ENCODE data around the gene GDAP1L1. TPM values are rescaled to one million over a fixed set of nuclear protein-coding genes. Genes with fewer than 3 reads are reported as not detected.
"Not testable (repeated sequence)": the region's sequence is repeated elsewhere in the genome, so short reads cannot be mapped to it uniquely, and the experiment has no call there.

GDAP1L1 gene
- total and polyA plus RNA-seq, 4 donors, result not detected

- Histone ChIP-seq H3K27ac (ENCODE audit: low read depth in 1 of 2, low read length in 2 of 2) (no peak overlapping the region), H3K4me3 (ENCODE audit: low read length in 2 of 2) (no peak overlapping the region), H3K36me3 (ENCODE audit: control insufficient read depth in 1 of 2, insufficient read depth in 2 of 2, low read length in 1 of 2) (peaks cover 0 to 2% of the 10 kb centered on the region in 2 donors), H3K9me3 (ENCODE audit: control insufficient read depth, low read length) (no peaks in the 10 kb centered on the region), H3K27me3 (ENCODE audit: control insufficient read depth in 1 of 2, insufficient read depth in 2 of 2, low read length in 1 of 2) (no peaks in the 10 kb centered on the region), H3K4me1 (ENCODE audit: control insufficient read depth in 1 of 2, insufficient read depth in 2 of 2, low read length in 2 of 2) (no peaks in the 10 kb centered on the region)
- ATAC-seq (ENCODE audit: low FRiP score), result no peak
- intact Hi-C loops (cut with DNase I), result no loop called here
- DNase-seq, result no peak
- 91 to 94% methylated on average over 4 of the region's 4 CpGs for WGBS, 2 donors
These were observed 50.6 kb downstream of the GDAP1L1 start for GRCh38 chr20:44297721-44298120.

GRCh38 chr20:44299011-44299535, 52.0 kb downstream of the GDAP1L1 start:
- H3K4me3 ChIP-seq (ENCODE audit: low read length in 2 of 2); H3K36me3 ChIP-seq (ENCODE audit: control insufficient read depth in 1 of 2, insufficient read depth in 2 of 2, low read length in 1 of 2); H3K27me3 ChIP-seq (ENCODE audit: control insufficient read depth in 1 of 2, insufficient read depth in 2 of 2, low read length in 1 of 2); DNase-seq; ATAC-seq (ENCODE audit: low FRiP score); H3K27ac ChIP-seq (ENCODE audit: low read depth in 1 of 2, low read length in 2 of 2); intact Hi-C loops (cut with DNase I); H3K4me1 ChIP-seq (ENCODE audit: control insufficient read depth in 1 of 2, insufficient read depth in 2 of 2, low read length in 2 of 2); H3K9me3 ChIP-seq (ENCODE audit: control insufficient read depth, low read length): not testable (repeated sequence)
- WGBS, 2 donors, result 92% methylated on average over 28 to 42 of the region's 42 CpGs

DNA sequence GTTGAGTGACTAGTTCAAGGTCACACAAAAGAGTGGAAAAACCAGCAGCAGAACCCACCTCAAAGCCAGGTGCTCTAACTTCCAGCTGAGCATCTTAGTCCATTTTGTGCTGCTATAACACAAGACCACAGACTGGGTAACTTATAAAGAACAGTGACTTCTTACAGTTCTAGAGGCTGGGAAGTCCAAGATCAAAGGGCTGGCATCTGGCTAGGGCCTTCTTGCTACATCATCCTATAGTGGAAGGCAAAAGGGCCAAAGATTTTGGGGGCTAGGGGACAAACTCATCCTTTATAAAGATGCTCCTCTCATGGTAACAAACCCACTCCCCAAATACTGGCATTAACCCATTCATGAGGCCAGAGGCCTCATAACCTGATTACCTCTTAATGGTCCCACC, 54.2 kb downstream of the GDAP1L1 start:
- peaks cover 0 to 2% of the 10 kb centered on the region in 2 donors for H3K36me3 ChIP-seq (ENCODE audit: control insufficient read depth in 1 of 2, insufficient read depth in 2 of 2, low read length in 1 of 2)
- no peak for DNase-seq
- no peak for ATAC-seq (ENCODE audit: low FRiP score)

DNA sequence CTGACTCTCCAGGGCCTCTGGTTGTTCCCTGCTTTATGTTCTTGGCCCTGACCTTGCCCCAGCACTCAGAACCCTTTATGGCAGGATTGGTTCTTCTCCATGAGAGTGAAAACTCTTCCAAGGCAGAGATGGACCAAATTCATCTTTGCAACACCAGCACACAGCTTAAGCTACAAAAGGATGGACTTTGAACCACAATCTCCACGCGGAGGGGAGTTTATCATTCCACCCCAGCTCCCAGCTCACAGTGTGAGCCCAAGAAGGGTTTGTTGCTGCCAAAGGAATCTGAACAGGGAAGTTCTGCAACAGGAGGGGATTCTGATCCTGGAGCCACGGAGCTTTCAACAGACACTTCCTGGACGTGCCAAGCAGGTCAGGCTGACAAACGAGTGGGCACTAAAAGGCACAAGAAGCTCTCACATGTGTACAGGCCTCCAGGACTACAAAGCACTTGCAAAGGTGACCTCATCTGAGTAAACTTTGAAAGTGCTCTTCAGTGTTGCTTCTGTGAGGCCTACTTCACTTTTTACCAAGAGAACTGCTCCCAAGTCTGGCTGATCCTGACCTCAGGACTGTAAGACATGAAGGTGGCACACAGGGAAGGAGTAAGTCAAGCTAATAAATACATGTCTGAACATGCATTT, 55.0 kb downstream of the GDAP1L1 start:
- Histone ChIP-seq H3K4me1 (ENCODE audit: control insufficient read depth in 1 of 2, insufficient read depth in 2 of 2, low read length in 2 of 2) (no peaks in the 10 kb centered on the region), H3K9me3 (ENCODE audit: control insufficient read depth, low read length) (no peaks in the 10 kb centered on the region), H3K36me3 (ENCODE audit: control insufficient read depth in 1 of 2, insufficient read depth in 2 of 2, low read length in 1 of 2) (peaks cover 0 to 4% of the 10 kb centered on the region in 2 donors), H3K27me3 (ENCODE audit: control insufficient read depth in 1 of 2, insufficient read depth in 2 of 2, low read length in 1 of 2) (no peaks in the 10 kb centered on the region), H3K4me3 (ENCODE audit: low read length in 2 of 2) (no peak overlapping the region), H3K27ac (ENCODE audit: low read depth in 1 of 2, low read length in 2 of 2) (no peak overlapping the region)
- DNase-seq, result no peak
- WGBS, 2 donors, result 70 to 72% methylated on average over 5 of the region's 5 CpGs
- ATAC-seq (ENCODE audit: low FRiP score), result no peak
- intact Hi-C loops (cut with DNase I), result no loop called here

More for the DNA sequence above, 54.2 kb downstream of the GDAP1L1 start:
- Histone ChIP-seq H3K27me3 (ENCODE audit: control insufficient read depth in 1 of 2, insufficient read depth in 2 of 2, low read length in 1 of 2) (no peaks in the 10 kb centered on the region), H3K9me3 (ENCODE audit: control insufficient read depth, low read length) (no peaks in the 10 kb centered on the region), H3K4me1 (ENCODE audit: control insufficient read depth in 1 of 2, insufficient read depth in 2 of 2, low read length in 2 of 2) (no peaks in the 10 kb centered on the region), H3K4me3 (ENCODE audit: low read length in 2 of 2) (no peak overlapping the region), H3K27ac (ENCODE audit: low read depth in 1 of 2, low read length in 2 of 2) (no peak overlapping the region)
- intact Hi-C loops (cut with DNase I), result no loop called here

- H3K9me3 ChIP-seq (ENCODE audit: control insufficient read depth, low read length), result no peaks in the 10 kb centered on the region
- H3K27me3 ChIP-seq (ENCODE audit: control insufficient read depth in 1 of 2, insufficient read depth in 2 of 2, low read length in 1 of 2), result no peaks in the 10 kb centered on the region
- peaks cover 0 to 4% of the 10 kb centered on the region in 2 donors for H3K36me3 ChIP-seq (ENCODE audit: control insufficient read depth in 1 of 2, insufficient read depth in 2 of 2, low read length in 1 of 2)
- ATAC-seq (ENCODE audit: low FRiP score) (no peak), DNase-seq (no peak)
- 88 to 91% methylated on average over 8 of the region's 8 CpGs for WGBS, 2 donors
- no peak overlapping the region for H3K27ac ChIP-seq (ENCODE audit: low read depth in 1 of 2, low read length in 2 of 2)
- no peaks in the 10 kb centered on the region for H3K4me1 ChIP-seq (ENCODE audit: control insufficient read depth in 1 of 2, insufficient read depth in 2 of 2, low read length in 2 of 2)
- H3K4me3 ChIP-seq (ENCODE audit: low read length in 2 of 2), result no peak overlapping the region
- intact Hi-C loops (cut with DNase I), result no loop called here
These were observed 55.6 kb downstream of the GDAP1L1 start for GRCh38 chr20:44302736-44303135.

- DNase-seq, result no peak
- intact Hi-C loops (cut with DNase I), result no loop called here
These were observed 57.3 kb downstream of the GDAP1L1 start for GRCh38 chr20:44304383-44304782.

DNA sequence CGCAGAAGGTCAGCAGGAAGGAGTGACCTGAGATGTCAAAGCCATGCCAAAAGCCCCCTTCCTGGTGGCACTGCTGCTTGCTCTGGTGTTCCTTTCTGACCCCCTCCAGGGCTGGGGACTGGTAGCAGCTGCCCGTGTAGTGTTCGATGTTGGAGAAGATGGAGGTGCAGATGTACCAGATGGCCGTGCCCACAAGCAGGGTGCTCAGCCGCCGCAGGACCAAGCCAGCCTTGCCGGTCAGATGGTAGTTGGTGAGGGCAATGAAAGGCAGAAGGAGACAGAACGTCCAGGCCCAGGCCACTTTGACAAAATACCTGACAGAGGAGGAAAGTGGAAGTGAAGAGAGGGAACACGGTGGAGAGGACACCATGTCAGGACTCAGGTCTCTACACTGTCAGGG, 59.8 kb downstream of the GDAP1L1 start:
- ATAC-seq (ENCODE audit: low FRiP score), result no peak

More at GRCh38 chr20:44304383-44304782, 57.3 kb downstream of the GDAP1L1 start:
- no peaks in the 10 kb centered on the region for H3K27me3 ChIP-seq (ENCODE audit: control insufficient read depth in 1 of 2, insufficient read depth in 2 of 2, low read length in 1 of 2)
- no peak overlapping the region for H3K4me3 ChIP-seq (ENCODE audit: low read length in 2 of 2)
- H3K36me3 ChIP-seq (ENCODE audit: control insufficient read depth in 1 of 2, insufficient read depth in 2 of 2, low read length in 1 of 2), result peaks cover 0 to 4% of the 10 kb centered on the region in 2 donors
- no peaks in the 10 kb centered on the region for H3K9me3 ChIP-seq (ENCODE audit: control insufficient read depth, low read length)
- no peaks in the 10 kb centered on the region for H3K4me1 ChIP-seq (ENCODE audit: control insufficient read depth in 1 of 2, insufficient read depth in 2 of 2, low read length in 2 of 2)
- no peak overlapping the region for H3K27ac ChIP-seq (ENCODE audit: low read depth in 1 of 2, low read length in 2 of 2)
- no peak for ATAC-seq (ENCODE audit: low FRiP score)

GRCh38 chr20:44309763-44310663, 62.9 kb downstream of the GDAP1L1 start:
- H3K36me3 ChIP-seq (ENCODE audit: control insufficient read depth in 1 of 2, insufficient read depth in 2 of 2, low read length in 1 of 2), result peaks cover 0 to 2% of the 10 kb centered on the region in 2 donors
- 18% methylated on average over 17 of the region's 17 CpGs for WGBS, 2 donors

More for the DNA sequence above, 59.8 kb downstream of the GDAP1L1 start:
- Histone ChIP-seq H3K27ac (ENCODE audit: low read depth in 1 of 2, low read length in 2 of 2) (no peak overlapping the region), H3K36me3 (ENCODE audit: control insufficient read depth in 1 of 2, insufficient read depth in 2 of 2, low read length in 1 of 2) (peaks cover 0 to 4% of the 10 kb centered on the region in 2 donors), H3K9me3 (ENCODE audit: control insufficient read depth, low read length) (no peaks in the 10 kb centered on the region), H3K27me3 (ENCODE audit: control insufficient read depth in 1 of 2, insufficient read depth in 2 of 2, low read length in 1 of 2) (no peaks in the 10 kb centered on the region), H3K4me3 (ENCODE audit: low read length in 2 of 2) (no peak overlapping the region), H3K4me1 (ENCODE audit: control insufficient read depth in 1 of 2, insufficient read depth in 2 of 2, low read length in 2 of 2) (no peaks in the 10 kb centered on the region)
- intact Hi-C loops (cut with DNase I), result no loop called here
- DNase-seq, result no peak
- 91 to 95% methylated on average over 9 of the region's 9 CpGs for WGBS, 2 donors

More at GRCh38 chr20:44309763-44310663, 62.9 kb downstream of the GDAP1L1 start:
- H3K9me3 ChIP-seq (ENCODE audit: control insufficient read depth, low read length), result no peaks in the 10 kb centered on the region
- H3K4me3 ChIP-seq (ENCODE audit: low read length in 2 of 2), result peak overlapping the region in 1 of 2 donors; percentile 77
- H3K27me3 ChIP-seq (ENCODE audit: control insufficient read depth in 1 of 2, insufficient read depth in 2 of 2, low read length in 1 of 2), result no peaks in the 10 kb centered on the region
- DNase-seq, result no peak
- no peak for ATAC-seq (ENCODE audit: low FRiP score)
- no peaks in the 10 kb centered on the region for H3K4me1 ChIP-seq (ENCODE audit: control insufficient read depth in 1 of 2, insufficient read depth in 2 of 2, low read length in 2 of 2)
- H3K27ac ChIP-seq (ENCODE audit: low read depth in 1 of 2, low read length in 2 of 2), result no peak overlapping the region
- intact Hi-C loops (cut with DNase I), result loop anchor here (2.0 kb wide), 2 partner anchors 93 to 193 kb away; no protein-coding TSS in a partner anchor
